Inferior parietal cortex (tissue), 1 donor: Measurements from ENCODE around the gene CAPN14.
"Not testable (repeated sequence)": the region's sequence is repeated elsewhere in the genome, so short reads cannot be mapped to it uniquely, and the experiment has no call there.

Source experiments
- DNase-seq: peaks from one replicate; pipeline ENCODE4 v3.0.0-alpha.2; 2016; ENCODE audit errors: extremely low spot score

The CAPN14 gene

GRCh38 chr2:31196622-31197021 lies 20.7 kb downstream of the CAPN14 start:
- no peak for DNase-seq

GRCh38 chr2:31193806-31194205 lies 23.5 kb downstream of the CAPN14 start:
- no peak for DNase-seq

- no peak for DNase-seq
Measured at GRCh38 chr2:31192851-31193392, 24.4 kb downstream of the CAPN14 start.

- DNase-seq, result no peak
Measured at GRCh38 chr2:31192396-31192795, 24.9 kb downstream of the CAPN14 start.

GRCh38 chr2:31191931-31192330 lies 25.4 kb downstream of the CAPN14 start:
- no peak for DNase-seq

- DNase-seq, result no peak
Measured at GRCh38 chr2:31190188-31190587, 27.1 kb downstream of the CAPN14 start.

- DNase-seq, result no peak
Measured at GRCh38 chr2:31189141-31189540, 28.2 kb downstream of the CAPN14 start.

GRCh38 chr2:31188131-31188530 lies 29.2 kb downstream of the CAPN14 start:
- no peak for DNase-seq

- no peak for DNase-seq
Measured at GRCh38 chr2:31187166-31187565, 30.1 kb downstream of the CAPN14 start.

- DNase-seq, result not testable (repeated sequence)
Measured at GRCh38 chr2:31183973-31184372, 33.3 kb downstream of the CAPN14 start.

GRCh38 chr2:31176742-31177141 lies 40.6 kb downstream of the CAPN14 start:
- DNase-seq, result no peak

- DNase-seq, result no peak
Measured at GRCh38 chr2:31171142-31171541, 46.2 kb downstream of the CAPN14 start.

- peak; percentile 81 for DNase-seq
Measured at GRCh38 chr2:31170071-31170698, 47.1 kb downstream of the CAPN14 start.

- no peak for DNase-seq
Measured at GRCh38 chr2:31168291-31168690, 49.0 kb downstream of the CAPN14 start.

- no peak for DNase-seq
Measured at GRCh38 chr2:31166925-31167324, 50.4 kb downstream of the CAPN14 start.

GRCh38 chr2:31163011-31163539 lies 54.2 kb downstream of the CAPN14 start:
- no peak for DNase-seq

GRCh38 chr2:31161637-31162036 lies 55.7 kb downstream of the CAPN14 start:
- no peak for DNase-seq

- DNase-seq, result no peak
Measured at GRCh38 chr2:31151501-31151900, 65.8 kb downstream of the CAPN14 start.

- no peak for DNase-seq
Measured at GRCh38 chr2:31150120-31150670, 67.1 kb downstream of the CAPN14 start.

- DNase-seq, result no peak
Measured at GRCh38 chr2:31148514-31148913, 68.8 kb downstream of the CAPN14 start.

- DNase-seq, result no peak
Measured at GRCh38 chr2:31147645-31148044, 69.7 kb downstream of the CAPN14 start.

- no peak for DNase-seq
Measured at GRCh38 chr2:31142110-31142509, 75.2 kb downstream of the CAPN14 start.

GRCh38 chr2:31141443-31142085 lies 75.8 kb downstream of the CAPN14 start:
- no peak for DNase-seq
